HEK293 (cell line): ENCODE data around the gene ACKR3.

ENCODE experiments used
- CTCF ChIA-PET: fragments of 350-600 bp; formaldehyde crosslinking; extraction: SDS; loops from one replicate; lab custom pipeline; 2021; ENCODE audit warnings: antibody characterized with exemption; lab: Yijun Ruan, JAX
- POLR2A ChIA-PET: fragments of 300-600 bp; formaldehyde crosslinking; extraction: SDS; loops from one replicate; lab custom pipeline; 2020; ENCODE audit warnings: antibody characterized with exemption, inconsistent platforms; lab: Yijun Ruan, JAX
- H3K27ac ChIP-seq: fragments of 200-500 bp; sonication (Bioruptor generic); 2 replicates; pipeline ENCODE4 v1.5.1; 2014; ENCODE audit warnings: low read depth, low read length, control low read depth, inconsistent platforms; ENCODE audit errors: extremely low read depth
- H3K36me3 ChIP-seq, 2 experiments: fragments of 200-500 bp in 1 of 2; sonication (Bioruptor generic) in 1 of 2; 1 replicate in 1 of 2; 2 replicates in 1 of 2; pipeline ENCODE4 v1.5.1; 2014 to 2017; ENCODE audit warnings: inconsistent platforms in 2 of 2, low read length in 2 of 2; ENCODE audit not compliant: control insufficient read depth in 2 of 2, insufficient read depth in 1 of 2
- H3K4me1 ChIP-seq: fragments of 200-500 bp; sonication (Bioruptor generic); 2 replicates; pipeline ENCODE4 v1.5.1; 2014; ENCODE audit warnings: mild to moderate bottlenecking, low read length, inconsistent platforms; ENCODE audit not compliant: control insufficient read depth, insufficient read depth
- H3K4me3 ChIP-seq: 2 replicates; pipeline ENCODE4 v1.5.1; 2011; ENCODE audit warnings: low read depth, mild to moderate bottlenecking, control low read depth, low read length, moderate library complexity
- H3K9me3 ChIP-seq: fragments of 200-500 bp; sonication (Bioruptor generic); 2 replicates; pipeline ENCODE4 v1.5.1; 2014; ENCODE audit warnings: low read depth, low read length, inconsistent platforms; ENCODE audit not compliant: control insufficient read depth, insufficient read depth
- MZF1 ChIP-seq: fragments of 450-650 bp; formaldehyde crosslinking; IDR thresholded peaks from 2 replicates; pipeline ENCODE4 v1.5.1; 2017; ENCODE audit warnings: missing biosample characterization, missing genetic modification characterization, borderline replicate concordance
- YY2 ChIP-seq: fragments of 450-650 bp; formaldehyde crosslinking; IDR thresholded peaks from 2 replicates; pipeline ENCODE4 v1.5.1; 2016; ENCODE audit warnings: missing biosample characterization, missing genetic modification characterization
- ZBTB20 ChIP-seq: fragments of 450-650 bp; formaldehyde crosslinking; IDR thresholded peaks from 2 replicates; pipeline ENCODE4 v1.5.1; 2016; ENCODE audit warnings: missing biosample characterization, missing genetic modification characterization
- ZFP37 ChIP-seq: fragments of 450-650 bp; formaldehyde crosslinking; IDR thresholded peaks from 2 replicates; pipeline ENCODE4 v1.5.1; 2016; ENCODE audit warnings: missing biosample characterization, missing genetic modification characterization
- ZNF10 ChIP-seq: fragments of 450-650 bp; formaldehyde crosslinking; IDR thresholded peaks from 2 replicates; pipeline ENCODE4 v1.5.1; 2017; ENCODE audit warnings: missing biosample characterization, missing genetic modification characterization
- ZNF155 ChIP-seq: fragments of 450-650 bp; formaldehyde crosslinking; IDR thresholded peaks from 2 replicates; pipeline ENCODE4 v1.5.1; 2016; ENCODE audit warnings: missing biosample characterization, missing genetic modification characterization
- ZNF19 ChIP-seq: fragments of 450-650 bp; formaldehyde crosslinking; IDR thresholded peaks from 2 replicates; pipeline ENCODE4; 2016; ENCODE audit warnings: missing biosample characterization, missing genetic modification characterization, low read depth
- ZNF214 ChIP-seq: fragments of 450-650 bp; formaldehyde crosslinking; IDR thresholded peaks from 2 replicates; pipeline ENCODE4 v1.5.1; 2017; ENCODE audit warnings: missing biosample characterization, mild to moderate bottlenecking, missing genetic modification characterization, borderline replicate concordance
- ZNF221 ChIP-seq: fragments of 450-650 bp; formaldehyde crosslinking; IDR thresholded peaks from 2 replicates; pipeline ENCODE4 v1.5.1; 2017; ENCODE audit warnings: missing biosample characterization, missing genetic modification characterization, borderline replicate concordance
- ZNF311 ChIP-seq: fragments of 450-650 bp; formaldehyde crosslinking; IDR thresholded peaks from 2 replicates; pipeline ENCODE4 v1.5.1; 2017; ENCODE audit warnings: missing biosample characterization, missing genetic modification characterization, borderline replicate concordance
- ZNF37A ChIP-seq: fragments of 450-650 bp; IDR thresholded peaks from 2 replicates; pipeline ENCODE4 v1.5.1; 2018; ENCODE audit warnings: missing biosample characterization, missing genetic modification characterization
- ZNF600 ChIP-seq: fragments of 450-650 bp; formaldehyde crosslinking; IDR thresholded peaks from 2 replicates; pipeline ENCODE4 v1.5.1; 2016; ENCODE audit warnings: missing biosample characterization, missing genetic modification characterization
- ZNF660 ChIP-seq: fragments of 450-650 bp; IDR thresholded peaks from 2 replicates; pipeline ENCODE4 v1.5.1; 2018; ENCODE audit warnings: missing biosample characterization, mild to moderate bottlenecking, missing genetic modification characterization
- ZNF792 ChIP-seq: fragments of 450-650 bp; formaldehyde crosslinking; IDR thresholded peaks from 2 replicates; pipeline ENCODE4 v1.5.1; 2016; ENCODE audit warnings: missing biosample characterization, missing genetic modification characterization
- ZNF843 ChIP-seq: fragments of 450-650 bp; formaldehyde crosslinking; IDR thresholded peaks from 2 replicates; pipeline ENCODE4 v1.5.1; 2016; ENCODE audit warnings: missing biosample characterization, missing genetic modification characterization
- TF ChIP-seq, protein P1 (sequence below): fragments of 450-650 bp; formaldehyde crosslinking; IDR thresholded peaks from 2 replicates; pipeline ENCODE4 v1.5.1; 2017; ENCODE audit warnings: missing biosample characterization, mild to moderate bottlenecking, missing genetic modification characterization, moderate library complexity
- TF ChIP-seq, protein P2 (sequence below): fragments of 450-650 bp; formaldehyde crosslinking; IDR thresholded peaks from 2 replicates; pipeline ENCODE4 v1.5.1; 2016; ENCODE audit warnings: missing biosample characterization, missing genetic modification characterization
- TF ChIP-seq, protein P3 (sequence below): fragments of 450-650 bp; formaldehyde crosslinking; conservative IDR thresholded peaks from 2 replicates; pipeline ENCODE4 v1.5.1; 2016; ENCODE audit warnings: low read depth, missing biosample characterization, missing genetic modification characterization
- TF ChIP-seq, protein P4 (sequence below): fragments of 450-650 bp; formaldehyde crosslinking; IDR thresholded peaks from 2 replicates; pipeline ENCODE4 v1.5.1; 2016; ENCODE audit warnings: missing biosample characterization, missing genetic modification characterization
- TF ChIP-seq, protein P5 (sequence below): sonication (generic); formaldehyde crosslinking; IDR thresholded peaks from 2 replicates; pipeline ENCODE4 v1.8.1; 2022; ENCODE audit warnings: mild to moderate bottlenecking, moderate library complexity, missing genetic modification reagents

Gene ACKR3

DNA sequence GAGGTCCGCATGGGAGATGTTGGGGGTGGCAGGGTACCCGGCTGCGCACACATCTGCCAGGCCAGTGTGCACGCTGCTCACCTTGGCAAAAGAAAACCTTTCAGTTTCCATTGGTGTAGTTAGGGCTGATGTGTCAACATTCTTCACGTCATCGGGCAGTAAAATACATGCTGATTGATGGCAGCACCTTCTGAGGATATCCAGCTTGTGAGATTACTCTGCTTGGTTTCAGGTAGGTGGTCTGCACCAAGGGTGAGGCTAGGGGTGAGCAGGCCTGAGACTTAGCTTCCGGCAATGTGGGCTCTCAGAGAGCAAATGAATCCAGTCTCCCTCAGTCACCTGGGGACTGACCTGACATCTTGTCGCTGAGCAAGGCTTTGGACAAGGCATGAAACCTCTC is 19.3 kb upstream of the ACKR3 start (continued):
- TF ChIP-seq, protein P1, sequence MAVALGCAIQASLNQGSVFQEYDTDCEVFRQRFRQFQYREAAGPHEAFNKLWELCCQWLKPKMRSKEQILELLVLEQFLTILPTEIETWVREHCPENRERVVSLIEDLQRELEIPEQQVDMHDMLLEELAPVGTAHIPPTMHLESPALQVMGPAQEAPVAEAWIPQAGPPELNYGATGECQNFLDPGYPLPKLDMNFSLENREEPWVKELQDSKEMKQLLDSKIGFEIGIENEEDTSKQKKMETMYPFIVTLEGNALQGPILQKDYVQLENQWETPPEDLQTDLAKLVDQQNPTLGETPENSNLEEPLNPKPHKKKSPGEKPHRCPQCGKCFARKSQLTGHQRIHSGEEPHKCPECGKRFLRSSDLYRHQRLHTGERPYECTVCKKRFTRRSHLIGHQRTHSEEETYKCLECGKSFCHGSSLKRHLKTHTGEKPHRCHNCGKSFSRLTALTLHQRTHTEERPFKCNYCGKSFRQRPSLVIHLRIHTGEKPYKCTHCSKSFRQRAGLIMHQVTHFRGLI (tag by site-specific recombination), result no peak

DNA sequence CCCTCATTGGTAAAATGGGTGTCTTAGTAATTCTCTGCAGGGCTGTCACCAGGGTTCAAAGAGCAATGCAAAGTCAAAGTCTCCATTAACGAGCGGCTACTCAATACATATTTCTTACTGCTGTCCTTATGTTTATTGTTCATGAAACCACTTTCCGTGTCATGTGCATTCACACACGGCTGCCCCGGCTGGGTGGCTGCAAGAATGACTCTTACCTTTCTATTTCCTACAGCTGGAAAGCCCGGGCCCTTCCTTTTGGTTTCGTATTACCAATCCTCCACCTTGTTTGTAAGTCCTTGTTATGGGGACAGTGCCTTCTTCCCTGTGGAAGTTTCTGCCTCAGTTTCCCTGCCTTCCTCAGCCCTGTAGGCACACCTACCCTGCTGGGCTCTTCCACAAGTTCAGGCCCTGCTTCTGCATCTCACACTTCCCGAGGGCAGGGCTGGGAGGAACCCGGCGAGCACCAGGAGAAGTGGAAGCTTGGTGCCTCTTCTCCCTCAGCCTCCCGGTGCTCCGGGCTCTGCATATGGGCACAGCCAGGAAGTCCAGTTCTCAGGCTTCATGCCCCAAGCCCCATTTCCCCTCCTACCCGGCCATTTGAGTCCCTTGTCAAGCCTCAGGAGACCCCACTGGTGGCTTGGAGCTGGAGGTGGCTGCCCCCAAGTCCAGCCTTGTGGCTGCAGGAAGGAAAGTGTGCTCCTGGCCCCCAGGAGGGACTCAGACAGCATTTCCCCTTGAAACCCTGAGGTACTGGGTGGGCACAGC is 18.7 kb upstream of the ACKR3 start:
- Histone ChIP-seq H3K4me1 (no peaks in the 10 kb centered on the region; the same call in 1 of the 2 replicates), H3K4me3 (no peak overlapping the region), H3K27ac (no peak overlapping the region), H3K9me3 (no peaks in the 10 kb centered on the region), H3K36me3 (no peaks in the 10 kb centered on the region)
- ChIA-PET POLR2A (no interaction called here), CTCF (no interaction called here)
- no peak for TF ChIP-seq ZNF19 (tag by site-specific recombination)
- TF ChIP-seq MZF1 (tag by site-specific recombination), result no peak
- TF ChIP-seq, protein P2, sequence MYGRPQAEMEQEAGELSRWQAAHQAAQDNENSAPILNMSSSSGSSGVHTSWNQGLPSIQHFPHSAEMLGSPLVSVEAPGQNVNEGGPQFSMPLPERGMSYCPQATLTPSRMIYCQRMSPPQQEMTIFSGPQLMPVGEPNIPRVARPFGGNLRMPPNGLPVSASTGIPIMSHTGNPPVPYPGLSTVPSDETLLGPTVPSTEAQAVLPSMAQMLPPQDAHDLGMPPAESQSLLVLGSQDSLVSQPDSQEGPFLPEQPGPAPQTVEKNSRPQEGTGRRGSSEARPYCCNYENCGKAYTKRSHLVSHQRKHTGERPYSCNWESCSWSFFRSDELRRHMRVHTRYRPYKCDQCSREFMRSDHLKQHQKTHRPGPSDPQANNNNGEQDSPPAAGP (tag by site-specific recombination), result no peak
- no peak for TF ChIP-seq ZNF214 (tag by site-specific recombination)
- TF ChIP-seq ZNF600 (tag by site-specific recombination), result no peak
- TF ChIP-seq ZNF660 (tag by site-specific recombination), result no peak
- no peak for TF ChIP-seq ZNF792
- no peak for TF ChIP-seq ZFP37 (tag by site-specific recombination)
- TF ChIP-seq ZNF311 (tag by site-specific recombination), result no peak
- TF ChIP-seq, protein P3, sequence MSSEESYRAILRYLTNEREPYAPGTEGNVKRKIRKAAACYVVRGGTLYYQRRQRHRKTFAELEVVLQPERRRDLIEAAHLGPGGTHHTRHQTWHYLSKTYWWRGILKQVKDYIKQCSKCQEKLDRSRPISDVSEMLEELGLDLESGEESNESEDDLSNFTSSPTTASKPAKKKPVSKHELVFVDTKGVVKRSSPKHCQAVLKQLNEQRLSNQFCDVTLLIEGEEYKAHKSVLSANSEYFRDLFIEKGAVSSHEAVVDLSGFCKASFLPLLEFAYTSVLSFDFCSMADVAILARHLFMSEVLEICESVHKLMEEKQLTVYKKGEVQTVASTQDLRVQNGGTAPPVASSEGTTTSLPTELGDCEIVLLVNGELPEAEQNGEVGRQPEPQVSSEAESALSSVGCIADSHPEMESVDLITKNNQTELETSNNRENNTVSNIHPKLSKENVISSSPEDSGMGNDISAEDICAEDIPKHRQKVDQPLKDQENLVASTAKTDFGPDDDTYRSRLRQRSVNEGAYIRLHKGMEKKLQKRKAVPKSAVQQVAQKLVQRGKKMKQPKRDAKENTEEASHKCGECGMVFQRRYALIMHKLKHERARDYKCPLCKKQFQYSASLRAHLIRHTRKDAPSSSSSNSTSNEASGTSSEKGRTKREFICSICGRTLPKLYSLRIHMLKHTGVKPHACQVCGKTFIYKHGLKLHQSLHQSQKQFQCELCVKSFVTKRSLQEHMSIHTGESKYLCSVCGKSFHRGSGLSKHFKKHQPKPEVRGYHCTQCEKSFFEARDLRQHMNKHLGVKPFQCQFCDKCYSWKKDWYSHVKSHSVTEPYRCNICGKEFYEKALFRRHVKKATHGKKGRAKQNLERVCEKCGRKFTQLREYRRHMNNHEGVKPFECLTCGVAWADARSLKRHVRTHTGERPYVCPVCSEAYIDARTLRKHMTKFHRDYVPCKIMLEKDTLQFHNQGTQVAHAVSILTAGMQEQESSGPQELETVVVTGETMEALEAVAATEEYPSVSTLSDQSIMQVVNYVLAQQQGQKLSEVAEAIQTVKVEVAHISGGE (tag by site-specific recombination), result no peak
- no peak for TF ChIP-seq ZNF843 (tag by site-specific recombination)
- no peak for TF ChIP-seq ZNF221 (tag by site-specific recombination)
- TF ChIP-seq YY2, result no peak
- TF ChIP-seq, protein P4, sequence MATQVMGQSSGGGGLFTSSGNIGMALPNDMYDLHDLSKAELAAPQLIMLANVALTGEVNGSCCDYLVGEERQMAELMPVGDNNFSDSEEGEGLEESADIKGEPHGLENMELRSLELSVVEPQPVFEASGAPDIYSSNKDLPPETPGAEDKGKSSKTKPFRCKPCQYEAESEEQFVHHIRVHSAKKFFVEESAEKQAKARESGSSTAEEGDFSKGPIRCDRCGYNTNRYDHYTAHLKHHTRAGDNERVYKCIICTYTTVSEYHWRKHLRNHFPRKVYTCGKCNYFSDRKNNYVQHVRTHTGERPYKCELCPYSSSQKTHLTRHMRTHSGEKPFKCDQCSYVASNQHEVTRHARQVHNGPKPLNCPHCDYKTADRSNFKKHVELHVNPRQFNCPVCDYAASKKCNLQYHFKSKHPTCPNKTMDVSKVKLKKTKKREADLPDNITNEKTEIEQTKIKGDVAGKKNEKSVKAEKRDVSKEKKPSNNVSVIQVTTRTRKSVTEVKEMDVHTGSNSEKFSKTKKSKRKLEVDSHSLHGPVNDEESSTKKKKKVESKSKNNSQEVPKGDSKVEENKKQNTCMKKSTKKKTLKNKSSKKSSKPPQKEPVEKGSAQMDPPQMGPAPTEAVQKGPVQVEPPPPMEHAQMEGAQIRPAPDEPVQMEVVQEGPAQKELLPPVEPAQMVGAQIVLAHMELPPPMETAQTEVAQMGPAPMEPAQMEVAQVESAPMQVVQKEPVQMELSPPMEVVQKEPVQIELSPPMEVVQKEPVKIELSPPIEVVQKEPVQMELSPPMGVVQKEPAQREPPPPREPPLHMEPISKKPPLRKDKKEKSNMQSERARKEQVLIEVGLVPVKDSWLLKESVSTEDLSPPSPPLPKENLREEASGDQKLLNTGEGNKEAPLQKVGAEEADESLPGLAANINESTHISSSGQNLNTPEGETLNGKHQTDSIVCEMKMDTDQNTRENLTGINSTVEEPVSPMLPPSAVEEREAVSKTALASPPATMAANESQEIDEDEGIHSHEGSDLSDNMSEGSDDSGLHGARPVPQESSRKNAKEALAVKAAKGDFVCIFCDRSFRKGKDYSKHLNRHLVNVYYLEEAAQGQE (tag by site-specific recombination), result no peak
- no peak for TF ChIP-seq ZNF155
- TF ChIP-seq, protein P5, sequence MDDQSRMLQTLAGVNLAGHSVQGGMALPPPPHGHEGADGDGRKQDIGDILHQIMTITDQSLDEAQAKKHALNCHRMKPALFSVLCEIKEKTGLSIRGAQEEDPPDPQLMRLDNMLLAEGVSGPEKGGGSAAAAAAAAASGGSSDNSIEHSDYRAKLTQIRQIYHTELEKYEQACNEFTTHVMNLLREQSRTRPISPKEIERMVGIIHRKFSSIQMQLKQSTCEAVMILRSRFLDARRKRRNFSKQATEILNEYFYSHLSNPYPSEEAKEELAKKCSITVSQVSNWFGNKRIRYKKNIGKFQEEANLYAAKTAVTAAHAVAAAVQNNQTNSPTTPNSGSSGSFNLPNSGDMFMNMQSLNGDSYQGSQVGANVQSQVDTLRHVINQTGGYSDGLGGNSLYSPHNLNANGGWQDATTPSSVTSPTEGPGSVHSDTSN, result no peak
- TF ChIP-seq ZBTB20, result no peak
- TF ChIP-seq ZNF37A (tag by site-specific recombination), result no peak
- TF ChIP-seq ZNF10 (tag by site-specific recombination), result no peak
